Measurements from ENCODE around the gene PLEKHH1.
"Not testable (repeated sequence)": the region's sequence is repeated elsewhere in the genome, so short reads cannot be mapped to it uniquely, and the experiment has no call there.

The PLEKHH1 gene

GRCh38 chr14:67577181-67577808 lies 44.2 kb downstream of the PLEKHH1 start:
- H2AFZ ChIP-seq (ENCODE audit: low read depth, low read length), result no peak overlapping the region
- H3K4me1 ChIP-seq (ENCODE audit: insufficient read depth, low read length), result no peaks in the 10 kb centered on the region
- H3K9me3 ChIP-seq (ENCODE audit: low read length), result no peaks in the 10 kb centered on the region
- H3K4me3 ChIP-seq (ENCODE audit: low read length), result no peak overlapping the region
- no peaks in the 10 kb centered on the region for H3K27me3 ChIP-seq (ENCODE audit: insufficient read depth, low read length)
- H3K36me3 ChIP-seq (ENCODE audit: insufficient read depth, low read length), result peaks cover 17% of the 10 kb centered on the region

GRCh38 chr14:67577909-67578749 lies 45.0 kb downstream of the PLEKHH1 start:
- Histone ChIP-seq H3K4me3 (ENCODE audit: low read length) (no peak overlapping the region), H3K36me3 (ENCODE audit: insufficient read depth, low read length) (peaks cover 17% of the 10 kb centered on the region), H2AFZ (ENCODE audit: low read depth, low read length) (no peak overlapping the region), H3K27me3 (ENCODE audit: insufficient read depth, low read length) (no peaks in the 10 kb centered on the region), H3K9me3 (ENCODE audit: low read length) (no peaks in the 10 kb centered on the region), H3K4me1 (ENCODE audit: insufficient read depth, low read length) (no peaks in the 10 kb centered on the region)

GRCh38 chr14:67579040-67579439 lies 46.0 kb downstream of the PLEKHH1 start:
- Histone ChIP-seq H3K36me3 (ENCODE audit: insufficient read depth, low read length) (peaks cover 17% of the 10 kb centered on the region), H2AFZ (ENCODE audit: low read depth, low read length) (no peak overlapping the region), H3K4me1 (ENCODE audit: insufficient read depth, low read length) (no peaks in the 10 kb centered on the region), H3K9me3 (ENCODE audit: low read length) (no peaks in the 10 kb centered on the region), H3K27me3 (ENCODE audit: insufficient read depth, low read length) (no peaks in the 10 kb centered on the region), H3K4me3 (ENCODE audit: low read length) (no peak overlapping the region)

- Histone ChIP-seq H3K27me3 (ENCODE audit: insufficient read depth, low read length) (no peaks in the 10 kb centered on the region), H3K4me1 (ENCODE audit: insufficient read depth, low read length) (no peaks in the 10 kb centered on the region), H3K4me3 (ENCODE audit: low read length) (no peak overlapping the region), H3K36me3 (ENCODE audit: insufficient read depth, low read length) (peaks cover 13% of the 10 kb centered on the region), H3K9me3 (ENCODE audit: low read length) (no peaks in the 10 kb centered on the region), H2AFZ (ENCODE audit: low read depth, low read length) (no peak overlapping the region)
These were observed 46.5 kb downstream of the PLEKHH1 start for GRCh38 chr14:67579636-67580035.

GRCh38 chr14:67580336-67581171 lies 47.5 kb downstream of the PLEKHH1 start:
- H3K9me3 ChIP-seq (ENCODE audit: low read length), result no peaks in the 10 kb centered on the region
- H2AFZ ChIP-seq (ENCODE audit: low read depth, low read length), result no peak overlapping the region
- H3K4me1 ChIP-seq (ENCODE audit: insufficient read depth, low read length), result no peaks in the 10 kb centered on the region
- H3K27me3 ChIP-seq (ENCODE audit: insufficient read depth, low read length), result no peaks in the 10 kb centered on the region
- no peak overlapping the region for H3K4me3 ChIP-seq (ENCODE audit: low read length)
- H3K36me3 ChIP-seq (ENCODE audit: insufficient read depth, low read length), result peaks cover 13% of the 10 kb centered on the region

- Histone ChIP-seq H3K4me1 (ENCODE audit: insufficient read depth, low read length) (no peaks in the 10 kb centered on the region), H3K9me3 (ENCODE audit: low read length) (no peaks in the 10 kb centered on the region), H2AFZ (ENCODE audit: low read depth, low read length) (no peak overlapping the region), H3K36me3 (ENCODE audit: insufficient read depth, low read length) (peaks cover 18% of the 10 kb centered on the region), H3K4me3 (ENCODE audit: low read length) (no peak overlapping the region), H3K27me3 (ENCODE audit: insufficient read depth, low read length) (no peaks in the 10 kb centered on the region)
These were observed 48.6 kb downstream of the PLEKHH1 start for GRCh38 chr14:67581643-67582042.

- Histone ChIP-seq H3K9me3 (ENCODE audit: low read length) (no peaks in the 10 kb centered on the region), H2AFZ (ENCODE audit: low read depth, low read length) (no peak overlapping the region), H3K27me3 (ENCODE audit: insufficient read depth, low read length) (no peaks in the 10 kb centered on the region), H3K36me3 (ENCODE audit: insufficient read depth, low read length) (peaks cover 22% of the 10 kb centered on the region), H3K4me3 (ENCODE audit: low read length) (no peak overlapping the region), H3K4me1 (ENCODE audit: insufficient read depth, low read length) (no peaks in the 10 kb centered on the region)
These were observed 49.0 kb downstream of the PLEKHH1 start for GRCh38 chr14:67582061-67582460.

- Histone ChIP-seq H3K36me3 (ENCODE audit: insufficient read depth, low read length) (peaks cover 29% of the 10 kb centered on the region), H3K27me3 (ENCODE audit: insufficient read depth, low read length) (no peaks in the 10 kb centered on the region), H3K4me3 (ENCODE audit: low read length) (no peak overlapping the region), H3K4me1 (ENCODE audit: insufficient read depth, low read length) (no peaks in the 10 kb centered on the region), H2AFZ (ENCODE audit: low read depth, low read length) (no peak overlapping the region), H3K9me3 (ENCODE audit: low read length) (no peaks in the 10 kb centered on the region)
These were observed 50.9 kb downstream of the PLEKHH1 start for GRCh38 chr14:67583711-67584644.

- Histone ChIP-seq H3K4me3 (ENCODE audit: low read length) (no peak overlapping the region), H3K27me3 (ENCODE audit: insufficient read depth, low read length) (no peaks in the 10 kb centered on the region), H3K4me1 (ENCODE audit: insufficient read depth, low read length) (no peaks in the 10 kb centered on the region), H3K9me3 (ENCODE audit: low read length) (no peaks in the 10 kb centered on the region), H2AFZ (ENCODE audit: low read depth, low read length) (no peak overlapping the region), H3K36me3 (ENCODE audit: insufficient read depth, low read length) (peaks cover 29% of the 10 kb centered on the region)
These were observed 51.9 kb downstream of the PLEKHH1 start for GRCh38 chr14:67584978-67585377.

- no peak overlapping the region for H2AFZ ChIP-seq (ENCODE audit: low read depth, low read length)
- no peaks in the 10 kb centered on the region for H3K9me3 ChIP-seq (ENCODE audit: low read length)
- H3K36me3 ChIP-seq (ENCODE audit: insufficient read depth, low read length), result peaks cover 30% of the 10 kb centered on the region
- H3K27me3 ChIP-seq (ENCODE audit: insufficient read depth, low read length), result no peaks in the 10 kb centered on the region
- H3K4me1 ChIP-seq (ENCODE audit: insufficient read depth, low read length), result no peaks in the 10 kb centered on the region
- H3K4me3 ChIP-seq (ENCODE audit: low read length), result no peak overlapping the region
These were observed 53.3 kb downstream of the PLEKHH1 start for GRCh38 chr14:67586369-67586768.

- no peaks in the 10 kb centered on the region for H3K9me3 ChIP-seq (ENCODE audit: low read length)
- no peak overlapping the region for H3K4me3 ChIP-seq (ENCODE audit: low read length)
- peaks cover 37% of the 10 kb centered on the region for H3K36me3 ChIP-seq (ENCODE audit: insufficient read depth, low read length)
- H2AFZ ChIP-seq (ENCODE audit: low read depth, low read length), result no peak overlapping the region
- H3K4me1 ChIP-seq (ENCODE audit: insufficient read depth, low read length), result no peaks in the 10 kb centered on the region
- no peaks in the 10 kb centered on the region for H3K27me3 ChIP-seq (ENCODE audit: insufficient read depth, low read length)
These were observed 56.2 kb downstream of the PLEKHH1 start for GRCh38 chr14:67589204-67589770.

- H3K36me3 ChIP-seq (ENCODE audit: insufficient read depth, low read length), result peaks cover 14% of the 10 kb centered on the region
- H3K9me3 ChIP-seq (ENCODE audit: low read length); H2AFZ ChIP-seq (ENCODE audit: low read depth, low read length); H3K27me3 ChIP-seq (ENCODE audit: insufficient read depth, low read length); H3K4me1 ChIP-seq (ENCODE audit: insufficient read depth, low read length); H3K4me3 ChIP-seq (ENCODE audit: low read length): not testable (repeated sequence)
These were observed 60.6 kb downstream of the PLEKHH1 start for GRCh38 chr14:67593650-67594049.
